ENCODE results near the gene BANK1.

The BANK1 gene

DNA sequence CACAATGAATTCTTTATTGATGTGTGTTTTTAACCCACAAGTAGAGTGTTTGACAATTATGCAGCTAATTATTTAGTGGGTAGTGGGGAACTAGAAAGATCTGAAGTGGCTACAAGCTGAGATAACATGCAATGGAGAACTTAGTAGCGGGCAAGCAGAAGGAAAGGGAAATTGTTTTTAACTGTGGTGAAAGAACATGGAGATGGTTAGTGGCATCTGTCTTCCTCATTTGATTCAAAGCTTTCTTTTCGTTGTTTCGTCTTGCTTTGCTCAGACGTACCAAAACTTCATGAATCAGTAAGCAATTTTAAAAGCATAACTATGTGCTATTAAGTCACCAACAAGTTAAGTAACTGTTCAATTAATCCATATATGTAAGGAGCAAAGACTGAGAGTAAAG is 169.9 kb downstream of the BANK1 start:
- TF ChIP-seq, protein P1, sequence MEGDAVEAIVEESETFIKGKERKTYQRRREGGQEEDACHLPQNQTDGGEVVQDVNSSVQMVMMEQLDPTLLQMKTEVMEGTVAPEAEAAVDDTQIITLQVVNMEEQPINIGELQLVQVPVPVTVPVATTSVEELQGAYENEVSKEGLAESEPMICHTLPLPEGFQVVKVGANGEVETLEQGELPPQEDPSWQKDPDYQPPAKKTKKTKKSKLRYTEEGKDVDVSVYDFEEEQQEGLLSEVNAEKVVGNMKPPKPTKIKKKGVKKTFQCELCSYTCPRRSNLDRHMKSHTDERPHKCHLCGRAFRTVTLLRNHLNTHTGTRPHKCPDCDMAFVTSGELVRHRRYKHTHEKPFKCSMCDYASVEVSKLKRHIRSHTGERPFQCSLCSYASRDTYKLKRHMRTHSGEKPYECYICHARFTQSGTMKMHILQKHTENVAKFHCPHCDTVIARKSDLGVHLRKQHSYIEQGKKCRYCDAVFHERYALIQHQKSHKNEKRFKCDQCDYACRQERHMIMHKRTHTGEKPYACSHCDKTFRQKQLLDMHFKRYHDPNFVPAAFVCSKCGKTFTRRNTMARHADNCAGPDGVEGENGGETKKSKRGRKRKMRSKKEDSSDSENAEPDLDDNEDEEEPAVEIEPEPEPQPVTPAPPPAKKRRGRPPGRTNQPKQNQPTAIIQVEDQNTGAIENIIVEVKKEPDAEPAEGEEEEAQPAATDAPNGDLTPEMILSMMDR (IDR thresholded peaks at IDR 0.05; ENCODE audit: insufficient read depth, low read depth, low read length, missing control alignments), result no peak
- no peak for DNase-seq (ENCODE audit: low read depth)
- H3K4me3 ChIP-seq (ENCODE audit: low read depth, low read length), result no peak overlapping the region

DNA sequence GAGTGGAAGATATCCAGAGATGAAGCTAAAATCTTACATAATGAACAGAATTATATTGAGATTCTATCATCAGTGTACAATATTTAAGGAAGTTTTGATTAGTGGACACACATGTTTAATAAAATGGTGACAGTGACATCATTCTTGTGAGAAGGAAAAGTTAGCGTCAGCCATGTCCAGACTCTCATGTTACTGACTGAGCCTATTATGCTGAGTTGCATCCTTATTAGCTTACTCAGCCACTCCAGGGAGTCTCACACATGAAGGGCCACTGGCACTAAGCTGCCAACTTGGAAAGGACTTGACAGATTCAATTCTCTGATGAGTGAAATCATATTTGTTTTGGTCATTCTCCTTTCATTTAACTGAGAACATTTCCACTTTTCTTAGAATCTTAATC is 170.6 kb downstream of the BANK1 start:
- H3K4me3 ChIP-seq (ENCODE audit: low read depth, low read length), result no peak overlapping the region
- TF ChIP-seq, protein P1 (IDR thresholded peaks at IDR 0.05; ENCODE audit: insufficient read depth, low read depth, low read length, missing control alignments), result no peak
- no peak for DNase-seq (ENCODE audit: low read depth)

DNA sequence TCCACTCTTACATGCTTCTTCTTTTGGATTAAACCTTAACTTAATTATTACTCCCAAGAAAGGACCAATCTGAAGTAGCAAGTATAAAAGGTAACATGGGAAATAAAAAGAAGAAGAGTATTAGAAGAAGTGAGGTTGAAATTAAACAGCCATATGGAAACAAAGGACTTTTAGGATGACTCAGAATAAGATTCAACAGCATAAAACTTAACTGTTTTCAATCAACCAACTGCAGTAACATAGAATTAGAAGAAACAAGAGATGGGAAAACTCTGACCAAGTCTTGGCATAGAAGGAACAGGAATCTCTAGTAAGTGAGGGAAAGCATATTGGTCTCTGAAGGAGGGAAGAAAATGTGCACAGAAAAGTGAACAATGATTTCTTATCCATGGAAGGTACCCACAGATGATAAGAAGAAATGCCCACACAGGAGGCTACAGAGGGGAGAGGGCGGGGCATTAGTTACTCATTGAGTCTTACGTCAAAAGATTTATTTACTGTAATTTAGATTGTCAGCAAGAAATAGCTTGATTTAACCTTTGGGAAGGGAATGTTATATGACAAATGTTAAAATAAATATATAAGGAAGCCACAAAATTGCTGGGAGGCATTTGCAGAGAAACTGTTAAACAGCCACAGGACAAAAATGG is 177.3 kb downstream of the BANK1 start:
- no peak for DNase-seq (ENCODE audit: low read depth)
- TF ChIP-seq, protein P1 (IDR thresholded peaks at IDR 0.05; ENCODE audit: insufficient read depth, low read depth, low read length, missing control alignments), result no peak
- H3K4me3 ChIP-seq (ENCODE audit: low read depth, low read length), result no peak overlapping the region

DNA sequence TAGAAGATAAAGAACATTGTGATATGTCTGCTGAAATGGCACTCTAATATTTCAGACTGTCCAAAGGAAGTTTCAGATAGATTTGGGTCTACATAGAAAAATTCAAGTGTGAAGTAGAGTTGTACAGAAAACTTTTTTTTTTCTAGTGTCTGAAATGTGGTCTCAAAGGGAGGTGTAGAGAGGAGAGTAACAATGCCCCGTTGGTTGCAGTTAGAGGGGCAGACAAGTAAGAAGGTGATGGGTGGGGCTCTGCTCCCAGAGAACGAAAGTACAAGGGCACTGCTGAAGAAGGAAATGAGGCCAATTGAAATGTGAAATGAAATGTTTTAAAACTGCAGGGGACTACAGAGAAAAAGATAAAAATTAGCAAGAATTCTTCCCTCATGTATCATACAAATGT is 177.8 kb downstream of the BANK1 start:
- TF ChIP-seq, protein P1 (IDR thresholded peaks at IDR 0.05; ENCODE audit: insufficient read depth, low read depth, low read length, missing control alignments), result no peak
- H3K4me3 ChIP-seq (ENCODE audit: low read depth, low read length), result no peak overlapping the region
- DNase-seq (ENCODE audit: low read depth), result no peak

DNA sequence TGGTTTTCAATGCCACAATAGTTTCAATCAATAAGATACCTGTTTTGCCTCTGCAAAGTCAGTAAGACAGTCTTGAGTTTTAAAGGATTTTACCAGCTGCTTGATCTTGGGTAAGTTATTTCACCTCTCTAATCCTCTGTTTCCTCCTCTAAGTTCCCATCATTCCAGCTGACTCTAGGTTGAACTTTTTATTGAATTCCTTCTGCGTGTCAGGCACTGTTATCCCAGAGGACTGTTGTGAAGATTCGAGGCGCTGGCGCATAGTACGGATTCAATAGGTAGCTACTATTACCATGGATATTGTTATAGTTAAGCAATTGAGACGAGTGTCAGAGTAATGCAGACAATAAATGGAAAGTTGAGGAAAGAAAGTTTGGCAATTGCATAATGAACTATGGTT is 179.4 kb downstream of the BANK1 start:
- no peak for DNase-seq (ENCODE audit: low read depth)
- no peak overlapping the region for H3K4me3 ChIP-seq (ENCODE audit: low read depth, low read length)
- TF ChIP-seq, protein P1 (IDR thresholded peaks at IDR 0.05; ENCODE audit: insufficient read depth, low read depth, low read length, missing control alignments), result no peak

DNA sequence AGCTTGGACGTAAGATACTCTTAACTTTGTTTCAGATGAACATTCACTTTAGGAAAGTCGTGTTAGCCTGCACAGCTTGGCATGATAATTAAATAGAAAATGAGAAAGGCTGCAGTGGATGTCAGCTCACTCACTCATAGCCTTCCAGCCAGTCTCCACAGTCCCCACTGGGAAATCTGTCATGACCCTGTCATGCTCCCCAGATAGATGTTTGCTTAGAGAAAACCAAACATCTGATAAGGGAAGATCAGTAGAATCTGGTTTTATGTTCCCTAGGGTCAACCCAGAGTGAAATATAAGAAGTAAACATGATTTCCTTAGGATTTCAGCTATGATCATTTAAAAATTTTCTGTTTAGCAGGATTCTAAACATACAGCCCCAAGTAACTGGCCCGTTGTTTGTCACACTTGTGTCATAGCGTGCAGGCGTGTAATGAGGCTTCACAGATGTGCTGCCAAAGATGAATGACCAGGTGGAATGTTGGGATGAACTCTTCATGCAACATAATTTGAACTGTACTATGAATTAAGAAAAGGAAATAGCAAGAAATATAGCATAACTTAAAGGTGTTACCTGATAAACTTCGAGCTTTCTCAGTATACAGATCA is 180.1 kb downstream of the BANK1 start:
- TF ChIP-seq, protein P1 (IDR thresholded peaks at IDR 0.05; ENCODE audit: insufficient read depth, low read depth, low read length, missing control alignments), result no peak
- no peak for DNase-seq (ENCODE audit: low read depth)
- H3K4me3 ChIP-seq (ENCODE audit: low read depth, low read length), result no peak overlapping the region

DNA sequence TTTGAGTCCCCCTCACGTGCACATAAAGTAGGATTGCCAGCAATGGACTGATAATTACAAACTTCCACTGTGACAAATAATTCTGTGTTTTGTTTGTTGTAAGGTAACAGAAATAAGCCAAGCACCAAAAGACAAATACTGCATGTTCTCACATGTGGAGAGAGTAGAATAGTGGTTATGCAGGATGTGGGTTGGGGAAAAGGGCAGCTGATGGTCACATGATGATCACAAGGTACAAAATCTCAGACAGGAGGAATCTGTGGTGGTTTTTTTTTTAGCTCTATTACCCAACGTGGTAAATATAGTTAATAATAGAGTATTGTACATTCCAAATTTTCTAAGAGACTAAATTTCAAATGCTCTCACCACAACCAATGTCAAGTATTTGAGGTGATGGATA is 182.3 kb downstream of the BANK1 start:
- no peak for DNase-seq (ENCODE audit: low read depth)
- TF ChIP-seq, protein P1 (IDR thresholded peaks at IDR 0.05; ENCODE audit: insufficient read depth, low read depth, low read length, missing control alignments), result no peak
- H3K4me3 ChIP-seq (ENCODE audit: low read depth, low read length), result no peak overlapping the region
